OCI-LY7 (cell line): Measurements from ENCODE around the gene CTNNAL1. TPM values are rescaled to one million over a fixed set of nuclear protein-coding genes. Genes with fewer than 3 reads are reported as not detected.

Experiments
- Bru-seq: library from RNA; stranded (reverse); fragments of 400-500 nt; gene quantifications from one replicate; lab custom pipeline; 2021; lab: Mats Ljungman, UMichigan
- BruChase-seq, 2 experiments: library from RNA; stranded (reverse); fragments of 400-500 nt; gene quantifications; one replicate each; lab custom pipeline; 2021; lab: Mats Ljungman, UMichigan
- BruUV-seq: library from RNA; stranded (reverse); fragments of 400-500 nt; replicated peaks from 2 replicates; lab custom pipeline; 2021; lab: Mats Ljungman, UMichigan
- CTCF ChIA-PET: fragments of 300-600 bp; sonication (Branson Sonifier 250); formaldehyde crosslinking; loops from one replicate; lab custom pipeline; 2022; ENCODE audit warnings: antibody characterized with exemption; ENCODE audit not compliant: unreplicated experiment; lab: Charles Lee
- POLR2A ChIA-PET: fragments of 300-600 bp; sonication (Branson Sonifier 250); formaldehyde crosslinking; loops from one replicate; lab custom pipeline; 2022; ENCODE audit warnings: antibody characterized with exemption; lab: Charles Lee
- DNase-seq: peaks from one replicate; pipeline ENCODE4 v3.0.0-alpha.2; 2015; ENCODE audit warnings: low spot score
- H2AFZ ChIP-seq: fragments of 200-600 bp; sonication (generic), shearing (Covaris generic); 2 replicates; pipeline ENCODE4 v1.6.1; 2014; ENCODE audit warnings: mild to moderate bottlenecking, antibody characterized with exemption, low read length, moderate library complexity
- H3K27ac ChIP-seq: fragments of 200-600 bp; sonication (generic); 2 replicates; pipeline ENCODE4 v1.5.1; 2014; ENCODE audit warnings: mixed run types, low read depth, mild to moderate bottlenecking, moderate library complexity, low read length, inconsistent platforms; ENCODE audit not compliant: poor library complexity, severe bottlenecking
- H3K36me3 ChIP-seq: fragments of 200-600 bp; sonication (generic); 2 replicates; pipeline ENCODE4 v1.6.1; 2014; ENCODE audit warnings: mild to moderate bottlenecking, antibody characterized with exemption, low read length, moderate library complexity, mixed read lengths; ENCODE audit not compliant: insufficient read depth
- H3K4me1 ChIP-seq: fragments of 200-600 bp; sonication (generic); 2 replicates; pipeline ENCODE4 v1.5.1; 2014; ENCODE audit warnings: mild to moderate bottlenecking, low read length; ENCODE audit not compliant: insufficient read depth, poor library complexity, severe bottlenecking
- H3K4me2 ChIP-seq: fragments of 200-600 bp; sonication (generic); 2 replicates; pipeline ENCODE4 v1.6.1; 2014; ENCODE audit warnings: mild to moderate bottlenecking, low read length
- H3K4me3 ChIP-seq: fragments of 200-600 bp; sonication (generic); 2 replicates; pipeline ENCODE4 v1.5.1; 2014; ENCODE audit warnings: mild to moderate bottlenecking, low read depth, low read length; ENCODE audit not compliant: poor library complexity, severe bottlenecking
- H3K79me2 ChIP-seq: fragments of 200-600 bp; sonication (generic); 2 replicates; pipeline ENCODE4 v1.6.1; 2016; ENCODE audit warnings: low read depth, mild to moderate bottlenecking, low read length, moderate library complexity, mixed read lengths; ENCODE audit not compliant: insufficient read depth
- H3K9me2 ChIP-seq: fragments of 200-600 bp; sonication (generic); 2 replicates; pipeline ENCODE4 v1.6.1; 2016; ENCODE audit warnings: mild to moderate bottlenecking, low read length, mixed read lengths; ENCODE audit not compliant: insufficient read depth
- H3K9me3 ChIP-seq: fragments of 200-600 bp; sonication (generic); 2 replicates; pipeline ENCODE4 v1.6.1; 2014; ENCODE audit warnings: mild to moderate bottlenecking, mixed run types, low read length, mixed read lengths
- H4K20me1 ChIP-seq: fragments of 200-600 bp; sonication (generic); 2 replicates; pipeline ENCODE4 v1.6.1; 2014; ENCODE audit warnings: mild to moderate bottlenecking, antibody characterized with exemption, low read length, moderate library complexity, mixed read lengths; ENCODE audit not compliant: insufficient read depth
- CTCF ChIP-seq: fragments of 200-600 bp; sonication (generic); conservative IDR thresholded peaks from 2 replicates; pipeline ENCODE4 v1.5.1; 2014; ENCODE audit warnings: mild to moderate bottlenecking, antibody characterized with exemption, low read length, moderate library complexity, mixed read lengths
- EZH2phosphoT487 ChIP-seq: fragments of 200-600 bp; sonication (generic); IDR thresholded peaks from 2 replicates; pipeline ENCODE4 v1.6.1; 2018; ENCODE audit warnings: low read depth, borderline replicate concordance, mild to moderate bottlenecking, mixed run types, antibody characterized with exemption, low read length, moderate library complexity, mixed read lengths
- intact Hi-C: fragments of 100-400 bp; cut with micrococcal nuclease; formaldehyde crosslinking; loops from one replicate; pipeline ENCODE4 v1.10.0; 2022; ENCODE audit not compliant: unreplicated experiment
- long read RNA-seq: library from polyadenylated mRNA; stranded (forward); transcript quantifications from one replicate; pipeline ENCODE4 v2.0.0, GENCODE V29; 2022
- total RNA-seq, 2 experiments: library from RNA; depleted of rRNA in 1 of 2; stranded (reverse); fragments of >200 nt in 1 of 2; shearing (Covaris generic) in 1 of 2; gene quantifications; 2 replicates each; pipeline ENCODE4 v1.2.3, GENCODE V29; 2014 to 2022

The CTNNAL1 gene
- total RNA-seq (2014; rRNA removed; shearing (Covaris generic)), result 31.2 and 32.0 TPM in 2 replicates
- 35.3 and 38.5 TPM in 2 replicates for total RNA-seq (2022)
- percentile 74 among the genes with signal in this experiment for Bru-seq, nascent RNA
- BruChase-seq, experiment 1, labeled RNA remaining after a 6-hour chase, result percentile 58 among the genes with signal in this experiment
- BruChase-seq, experiment 2, labeled RNA remaining after a 2-hour chase, result percentile 58 among the genes with signal in this experiment
- long read RNA-seq, transcript CTNNAL1-204 (19 exons, 2,522 nt), result minor isoform, 6 of 152 reads
- long read RNA-seq, transcript CTNNAL1-201 (19 exons, 2,490 nt), result major isoform, 120 of 152 reads
- long read RNA-seq, partial matches to known transcripts, result 4 of 152 reads
- long read RNA-seq, other reads (novel, unspliced or antisense), result 22 of 152 reads

- peaks cover 27% of the 10 kb centered on the region; the same call in 1 of the 2 replicates for H3K79me2 ChIP-seq
- DNase-seq, result peak; percentile 91
- no TSS peak for BruUV-seq
- ChIA-PET CTCF (no interaction called here), POLR2A (interaction anchor here (0.5 to 1.2 kb wide), 3 partner anchors 8 to 517 kb away, joined by 3 to 6 read pairs (median 3); no protein-coding TSS in a partner anchor)
- H2AFZ ChIP-seq, result peak within 1 kb of the TSS; percentile 90
- H3K9me2 ChIP-seq, result no peaks in the 10 kb centered on the region
- H3K4me3 ChIP-seq, result peak within 1 kb of the TSS; percentile 99
- H3K36me3 ChIP-seq, result peaks cover 12% of the 10 kb centered on the region
- peaks cover 32% of the 10 kb centered on the region for H3K4me1 ChIP-seq
- peaks cover 15% of the 10 kb centered on the region for H4K20me1 ChIP-seq
- no peaks in the 10 kb centered on the region for H3K9me3 ChIP-seq
- H3K4me2 ChIP-seq, result peak within 1 kb of the TSS; percentile 99
- intact Hi-C loops, result loop anchor here (2.0 kb wide), 1 partner anchor 106 kb away; the partner anchor contains the start of gene TMEM245
- H3K27ac ChIP-seq, result peak within 1 kb of the TSS; percentile 38
- TF ChIP-seq CTCF, result no peak
- no peak for TF ChIP-seq EZH2phosphoT487
Observed at GRCh38 chr9:109012876-109013678, at the start of gene CTNNAL1. TSS of gene CTNNAL1 (minus strand) at chr9:109013499. CDS start at chr9:109013442, 57 bp downstream.

- TF ChIP-seq EZH2phosphoT487 (no peak), CTCF (no peak)
- POLR2A ChIA-PET, result no interaction called here
- intact Hi-C loops, result no loop called here
Observed at GRCh38 chr9:109062543-109062942, 49.2 kb upstream of the CTNNAL1 start.

More at GRCh38 chr9:109062543-109062942, 49.2 kb upstream of the CTNNAL1 start:
- H3K4me1 ChIP-seq, result no peaks in the 10 kb centered on the region
- no peaks in the 10 kb centered on the region for H3K9me3 ChIP-seq
- no peak overlapping the region for H3K4me2 ChIP-seq
- CTCF ChIA-PET, result interaction anchor here (0.6 kb wide), 1 partner anchor 90 kb away, joined by 3 read pairs; no protein-coding TSS in a partner anchor
- H3K36me3 ChIP-seq, result peaks cover 93% of the 10 kb centered on the region
- no peak for DNase-seq
- no peaks in the 10 kb centered on the region for H4K20me1 ChIP-seq
- H2AFZ ChIP-seq, result no peak overlapping the region
- H3K27ac ChIP-seq, result no peak overlapping the region
- BruUV-seq, result no TSS peak
- H3K4me3 ChIP-seq, result no peak overlapping the region
- H3K9me2 ChIP-seq, result no peaks in the 10 kb centered on the region
- no peaks in the 10 kb centered on the region for H3K79me2 ChIP-seq
